ENCODE data around the gene CYP51A1.

DNA sequence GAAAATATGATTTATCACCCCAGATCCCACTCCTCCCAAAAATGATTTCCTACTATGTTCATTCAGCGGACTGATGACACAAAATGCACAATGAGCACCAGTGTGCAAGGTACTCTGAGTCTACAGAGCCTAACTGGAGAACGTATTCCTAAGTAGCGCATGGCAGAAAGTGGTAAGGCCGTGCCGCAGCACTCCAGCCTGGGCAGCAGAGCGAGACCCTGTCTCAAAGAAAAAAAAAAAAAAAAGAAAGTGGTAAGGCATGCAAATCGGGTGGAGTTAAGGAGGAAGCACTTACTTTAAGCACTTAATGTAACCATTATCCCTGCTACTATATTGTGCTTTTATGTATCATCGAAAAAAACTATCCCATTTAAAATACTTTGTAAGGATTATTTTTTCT is 25.5 kb downstream of the CYP51A1 start:
- TF ChIP-seq, protein P1, sequence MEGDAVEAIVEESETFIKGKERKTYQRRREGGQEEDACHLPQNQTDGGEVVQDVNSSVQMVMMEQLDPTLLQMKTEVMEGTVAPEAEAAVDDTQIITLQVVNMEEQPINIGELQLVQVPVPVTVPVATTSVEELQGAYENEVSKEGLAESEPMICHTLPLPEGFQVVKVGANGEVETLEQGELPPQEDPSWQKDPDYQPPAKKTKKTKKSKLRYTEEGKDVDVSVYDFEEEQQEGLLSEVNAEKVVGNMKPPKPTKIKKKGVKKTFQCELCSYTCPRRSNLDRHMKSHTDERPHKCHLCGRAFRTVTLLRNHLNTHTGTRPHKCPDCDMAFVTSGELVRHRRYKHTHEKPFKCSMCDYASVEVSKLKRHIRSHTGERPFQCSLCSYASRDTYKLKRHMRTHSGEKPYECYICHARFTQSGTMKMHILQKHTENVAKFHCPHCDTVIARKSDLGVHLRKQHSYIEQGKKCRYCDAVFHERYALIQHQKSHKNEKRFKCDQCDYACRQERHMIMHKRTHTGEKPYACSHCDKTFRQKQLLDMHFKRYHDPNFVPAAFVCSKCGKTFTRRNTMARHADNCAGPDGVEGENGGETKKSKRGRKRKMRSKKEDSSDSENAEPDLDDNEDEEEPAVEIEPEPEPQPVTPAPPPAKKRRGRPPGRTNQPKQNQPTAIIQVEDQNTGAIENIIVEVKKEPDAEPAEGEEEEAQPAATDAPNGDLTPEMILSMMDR (IDR thresholded peaks at IDR 0.05; ENCODE audit: low read depth, low read length): no peak
- no peak for TF ChIP-seq EZH2phosphoT487 (IDR thresholded peaks at IDR 0.05; ENCODE audit: low read depth)

All from OCI-LY3 (cell line).